ENCODE data around the gene CNGA3.
A peak's percentile ranks its signal among the peaks of the same experiment; 100 is the strongest.
"Not testable (repeated sequence)": the region's sequence is repeated elsewhere in the genome, so short reads cannot be mapped to it uniquely, and the experiment has no call there.

CNGA3 gene

DNA sequence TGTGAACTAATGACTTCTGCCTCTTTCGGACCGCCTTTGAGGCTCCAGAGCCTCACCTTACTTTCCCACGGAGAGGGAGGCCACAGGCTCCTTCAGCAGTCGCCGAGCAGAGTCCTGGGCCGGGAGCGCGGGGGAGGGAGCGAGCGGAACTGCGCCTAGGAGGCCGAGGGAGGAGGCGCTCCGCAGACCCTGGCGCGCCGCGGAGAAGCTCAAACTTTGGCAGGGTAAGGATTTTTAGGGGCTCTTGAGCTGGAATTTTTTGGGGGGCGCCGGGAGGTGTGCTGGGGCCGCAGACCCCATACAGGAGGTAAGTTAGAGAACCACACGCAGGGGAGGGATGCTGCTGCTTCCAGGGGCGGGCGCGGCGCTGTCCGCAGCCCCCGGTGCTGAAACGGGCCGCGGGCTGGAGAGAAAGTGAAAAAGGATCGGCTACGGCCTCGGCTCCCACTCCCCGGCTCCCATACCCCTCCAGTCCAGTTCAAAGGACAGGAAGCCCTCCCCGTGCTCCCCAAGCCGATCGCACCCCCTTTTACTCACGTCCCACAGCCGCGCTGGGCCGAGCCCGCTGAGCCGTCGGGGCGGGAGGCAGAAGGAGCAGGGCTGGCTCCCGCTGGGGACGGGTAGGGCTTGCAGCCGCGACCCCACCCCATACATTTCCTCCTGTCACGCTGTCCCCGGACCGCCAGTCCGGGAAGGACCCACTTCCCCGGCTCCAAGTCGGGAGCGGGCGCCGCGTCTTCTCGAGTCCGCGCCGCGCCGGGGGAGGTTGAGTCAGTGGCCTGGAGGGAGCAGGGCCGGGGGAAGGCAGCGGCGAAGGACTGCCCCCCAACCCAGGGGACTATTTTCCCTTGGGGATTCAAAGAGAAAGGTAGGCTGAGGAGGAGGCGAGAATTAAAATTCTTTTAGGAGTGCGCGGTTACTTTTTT lies at the start of gene CNGA3:
Gene CNGA3 (plus strand): TSS at position 146 of the 926 bp plus-strand sequence. CDS start 23,520 bp downstream, outside the sequence.
- DNase-seq = no peak

DNA sequence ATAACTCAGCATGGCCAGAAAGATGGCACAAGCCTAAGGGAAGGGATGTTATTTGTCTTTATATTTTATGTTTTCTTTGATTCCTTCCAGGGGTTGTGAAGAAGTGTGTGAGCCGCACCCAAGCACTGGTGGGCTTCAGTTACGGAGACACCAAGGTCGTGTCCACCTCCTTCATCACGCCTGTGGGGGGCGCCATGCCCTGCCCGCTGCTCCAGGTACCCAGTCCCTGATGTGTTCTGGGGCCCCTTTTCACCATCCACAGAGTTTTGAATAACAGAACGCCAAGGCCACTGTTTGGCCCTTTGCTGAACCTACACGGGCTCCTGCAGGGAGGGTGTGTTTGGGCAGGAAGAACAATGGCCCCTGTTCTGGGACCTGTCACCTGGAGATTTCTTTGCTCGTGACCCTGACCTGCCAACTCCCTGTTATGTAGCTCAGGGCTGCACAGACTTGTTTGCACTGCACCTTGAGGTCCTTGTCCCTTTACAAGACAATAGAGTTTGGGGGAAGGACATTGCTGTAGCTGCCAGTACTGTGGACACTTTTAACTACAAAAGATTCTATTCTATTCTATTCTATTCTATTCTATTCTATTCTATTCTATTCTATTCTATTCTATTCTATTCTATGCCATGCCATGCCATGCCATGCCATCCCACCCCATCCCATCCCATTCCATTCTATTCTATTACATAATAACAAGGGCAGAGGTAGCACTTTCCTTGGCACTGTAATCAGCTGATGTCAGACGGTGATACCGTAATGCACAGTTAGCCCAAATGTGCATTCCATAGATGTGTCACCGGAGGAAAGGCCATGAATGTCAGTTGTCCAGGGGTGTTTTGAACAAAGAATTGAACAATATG lies 48.2 kb upstream of the CNGA3 start:
- DNase-seq = no peak

- no peak for DNase-seq
Observed at GRCh38 chr2:98298683-98299164, 47.5 kb upstream of the CNGA3 start.

- no peak for DNase-seq
Observed at GRCh38 chr2:98299211-98299905, 46.9 kb upstream of the CNGA3 start.

DNA sequence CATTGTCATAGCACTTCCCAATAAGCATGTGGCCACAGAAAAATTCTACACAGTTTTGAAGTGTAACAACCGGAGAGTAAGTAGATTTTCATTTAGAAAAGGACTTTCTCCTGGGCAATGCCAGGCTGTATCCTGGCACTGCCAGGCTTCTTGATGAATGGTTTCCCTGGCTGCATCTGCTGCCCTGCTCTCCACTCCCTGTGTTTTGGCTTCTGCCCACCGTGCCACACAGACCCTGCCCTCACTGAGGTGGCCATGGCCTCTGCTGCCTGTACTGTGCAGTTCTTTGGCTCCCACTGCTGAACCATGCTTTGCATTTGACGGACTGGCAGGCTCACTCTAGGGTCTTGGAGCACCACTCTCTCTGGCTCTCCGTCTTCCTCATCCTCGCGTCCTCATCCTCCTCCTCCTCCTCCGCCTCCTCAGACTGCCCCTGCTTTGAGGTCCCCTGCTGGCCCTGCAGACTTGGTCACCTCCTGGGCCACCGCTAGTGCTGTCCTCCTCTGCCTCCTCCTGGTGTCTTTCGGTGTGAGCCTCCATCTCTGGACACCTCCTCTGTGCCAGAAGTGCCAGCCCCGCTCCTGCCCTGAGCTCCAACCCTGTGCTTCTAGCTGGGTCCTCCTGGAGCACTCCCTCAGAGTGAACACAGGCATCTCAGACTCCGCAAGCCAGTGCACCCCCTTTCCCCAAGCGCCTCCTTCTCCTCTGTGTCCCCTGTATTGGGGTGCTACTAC lies 45.9 kb upstream of the CNGA3 start:
- DNase-seq = no peak

DNA sequence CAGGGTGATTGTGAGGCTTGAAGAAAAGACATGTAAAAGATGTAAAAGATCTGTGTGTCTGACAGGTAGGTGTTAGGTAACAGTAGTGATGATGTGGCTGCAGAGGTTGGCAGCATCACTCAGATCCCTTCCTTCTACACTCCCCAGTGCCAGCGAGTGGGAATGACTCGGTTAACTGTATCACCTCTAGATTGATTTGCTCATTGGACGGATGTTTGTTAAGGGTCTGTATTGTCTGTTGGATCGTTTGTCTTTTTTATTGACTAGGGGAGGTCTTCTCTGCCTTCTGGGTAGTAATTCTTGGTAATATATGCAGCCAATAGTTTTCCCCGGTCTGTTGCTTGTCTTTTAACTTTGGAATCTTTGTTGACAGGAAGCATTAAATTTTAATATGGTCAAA lies 44.8 kb upstream of the CNGA3 start:
- no peak for DNase-seq

- DNase-seq = not testable (repeated sequence)
Observed at GRCh38 chr2:98307131-98307696, 39.0 kb upstream of the CNGA3 start.

GRCh38 chr2:98308068-98308467 lies 38.2 kb upstream of the CNGA3 start:
- no peak for DNase-seq

DNA sequence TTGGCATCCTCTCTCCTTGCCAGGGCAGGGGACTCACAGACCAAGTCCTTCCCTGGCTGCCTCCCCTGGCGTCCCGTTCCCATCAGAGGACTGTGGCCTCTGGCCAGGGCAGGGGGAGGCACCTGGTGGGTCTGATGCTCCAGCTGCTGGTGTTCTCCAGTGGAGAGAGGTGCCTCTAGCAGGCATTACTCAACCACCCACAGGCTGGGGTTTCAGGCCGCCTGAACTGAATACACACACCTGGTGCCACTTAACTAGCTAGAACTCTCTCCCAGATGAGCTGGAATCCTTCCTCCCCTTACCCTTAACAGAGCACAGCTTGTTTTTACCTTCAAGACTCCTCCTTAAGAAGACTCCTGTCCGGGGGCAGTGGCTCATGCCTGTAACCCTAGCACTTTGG lies 37.7 kb upstream of the CNGA3 start:
- peak; percentile 3 for DNase-seq

DNA sequence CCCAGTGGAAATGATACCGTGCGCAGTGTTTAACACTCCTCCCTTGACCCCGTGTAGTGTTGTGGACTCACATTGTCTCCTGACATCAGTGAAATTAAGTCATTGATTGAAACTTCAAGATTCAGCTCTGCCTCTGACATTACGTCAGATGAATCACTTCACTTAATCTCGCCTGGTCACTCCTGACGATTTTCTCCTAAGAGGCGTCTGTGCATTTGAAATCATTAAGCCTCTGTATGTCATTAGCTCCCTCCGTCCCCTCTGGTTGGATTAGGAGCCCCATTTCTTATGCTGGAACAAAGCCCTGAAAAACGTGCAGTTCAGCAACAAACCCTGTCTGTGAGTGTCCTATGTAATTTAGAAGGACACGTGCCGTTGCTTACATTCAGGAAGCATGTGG lies 36.7 kb upstream of the CNGA3 start:
- no peak for DNase-seq

GRCh38 chr2:98310010-98310409 lies 36.2 kb upstream of the CNGA3 start:
- peak; percentile 17 for DNase-seq

DNA sequence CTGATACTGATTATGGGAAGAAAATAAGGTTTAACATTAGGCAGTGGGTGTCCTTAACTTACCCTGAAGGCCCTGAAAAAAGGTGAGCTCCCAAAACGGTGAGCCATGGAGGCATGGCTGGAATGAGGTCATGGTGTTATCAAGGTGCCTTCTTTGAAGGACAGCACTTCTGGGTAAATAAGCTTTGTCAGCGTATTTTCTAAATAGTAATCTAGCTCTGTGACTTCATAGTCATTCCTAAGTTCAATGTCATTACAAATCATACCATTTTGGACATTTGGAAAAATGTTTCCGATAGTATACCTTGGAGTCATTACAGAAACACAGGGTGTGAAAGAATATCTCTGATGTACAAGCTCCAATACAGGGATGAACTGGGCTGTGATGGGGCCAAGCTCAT lies 35.2 kb upstream of the CNGA3 start:
- no peak for DNase-seq

GRCh38 chr2:98311771-98312545 lies 34.3 kb upstream of the CNGA3 start:
- no peak for DNase-seq

DNA sequence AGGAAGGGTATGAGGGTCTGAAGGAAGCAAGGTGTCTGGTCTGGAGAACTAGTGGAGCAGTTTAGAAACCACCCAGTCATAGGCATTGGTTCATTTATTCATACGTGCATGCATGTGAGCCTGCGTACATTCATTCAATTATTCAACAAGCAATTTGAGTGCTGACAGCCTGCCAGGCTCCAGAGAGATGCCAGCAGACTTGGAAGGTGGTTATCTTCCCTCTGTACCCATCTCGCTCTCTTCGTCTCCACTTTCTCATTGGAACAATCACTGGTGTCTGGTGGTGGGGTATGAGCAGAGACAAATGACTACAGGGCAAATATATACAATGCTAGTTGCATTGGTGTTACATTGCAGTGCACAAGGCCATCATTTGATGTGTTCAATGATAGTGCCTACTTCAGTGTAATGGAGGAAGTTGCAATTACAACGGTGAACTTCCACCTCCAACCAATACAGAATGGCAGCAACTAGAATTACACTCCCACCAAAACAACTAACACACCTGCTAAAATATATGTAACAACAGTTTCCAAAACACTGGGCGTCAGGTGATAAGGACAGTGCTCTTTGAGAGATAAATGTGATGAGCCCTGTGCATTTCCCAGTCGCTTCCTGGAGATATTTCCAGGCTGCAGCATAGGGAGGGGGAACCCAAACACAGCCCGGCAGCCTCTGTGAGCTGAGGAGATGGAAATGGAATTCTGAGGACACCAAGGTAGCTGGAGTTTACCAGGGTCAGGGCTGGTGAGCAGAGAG lies 32.6 kb upstream of the CNGA3 start:
- no peak for DNase-seq

- DNase-seq = no peak
Observed at GRCh38 chr2:98314251-98314650, 32.0 kb upstream of the CNGA3 start.

- DNase-seq = no peak
Observed at GRCh38 chr2:98315957-98316356, 30.3 kb upstream of the CNGA3 start.

DNA sequence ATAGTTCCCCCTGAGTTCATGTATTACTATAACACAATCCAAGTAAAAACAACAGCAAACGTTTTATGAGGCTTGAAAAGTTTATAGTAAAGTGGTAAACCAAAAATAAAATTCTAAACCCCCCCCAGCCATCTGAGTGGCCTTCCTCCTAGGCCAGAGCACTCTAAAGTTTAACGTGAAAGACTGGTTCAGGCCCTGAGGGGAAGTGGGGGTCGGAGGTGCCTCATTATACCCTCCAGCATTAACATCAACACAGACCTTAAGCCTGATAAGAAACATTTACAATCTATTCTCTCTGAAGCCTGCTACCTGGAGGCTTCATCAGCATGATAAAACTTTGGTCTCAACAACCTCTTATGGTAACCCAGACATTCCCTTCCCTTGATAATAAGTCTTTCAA lies 29.0 kb upstream of the CNGA3 start:
- DNase-seq = no peak

DNA sequence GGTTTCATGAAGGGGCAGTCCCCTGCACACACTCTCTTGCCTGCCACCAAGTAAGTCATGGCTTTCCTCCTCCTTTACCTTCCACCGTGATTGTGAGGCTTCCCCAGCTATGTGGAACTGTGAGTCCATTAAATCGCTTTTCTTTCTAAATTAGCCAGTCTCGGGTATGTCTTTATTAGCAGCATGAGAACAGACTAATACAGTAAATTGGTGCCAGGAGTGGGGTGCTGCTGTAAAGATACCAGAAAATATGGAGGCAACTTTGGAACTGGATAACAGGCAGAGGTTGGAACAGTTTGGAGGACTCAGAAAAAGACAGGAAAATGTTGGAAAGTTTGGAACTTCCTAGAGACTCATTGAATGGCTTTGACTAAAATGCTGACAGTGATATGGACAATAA lies 26.1 kb upstream of the CNGA3 start:
- not testable (repeated sequence) for DNase-seq

GRCh38 chr2:98324181-98324580 lies 22.1 kb upstream of the CNGA3 start:
- DNase-seq = no peak

- no peak for DNase-seq
Observed at GRCh38 chr2:98327776-98328175, 18.5 kb upstream of the CNGA3 start.

Data from NCI-H2029 treated with DMSO at 0.1 percent for 48 hours (cell line).